ENCODE results near the gene ZNF787.
"Not testable (repeated sequence)": the region's sequence is repeated elsewhere in the genome, so short reads cannot be mapped to it uniquely, and the experiment has no call there.

ZNF787 gene

GRCh38 chr19:56105831-56106396 lies 15.2 kb downstream of the ZNF787 start:
- not testable (repeated sequence) for DNase-seq (ENCODE audit: low read depth in 3 of 3)

GRCh38 chr19:56105090-56105701 lies 15.9 kb downstream of the ZNF787 start:
- peak in 2 of 3 experiments; percentile 22 to 41 for DNase-seq (ENCODE audit: low read depth in 3 of 3)

- no peak for DNase-seq (ENCODE audit: low read depth in 3 of 3)
These were observed 16.7 kb downstream of the ZNF787 start for GRCh38 chr19:56104423-56104822.

GRCh38 chr19:56103027-56103614 lies 18.0 kb downstream of the ZNF787 start:
- no peak for DNase-seq (ENCODE audit: low read depth in 3 of 3)

GRCh38 chr19:56101746-56102535 lies 19.2 kb downstream of the ZNF787 start:
- DNase-seq (ENCODE audit: low read depth in 3 of 3) = no peak

- no peak for DNase-seq (ENCODE audit: low read depth in 3 of 3)
These were observed 20.0 kb downstream of the ZNF787 start for GRCh38 chr19:56101095-56101494.

GRCh38 chr19:56099638-56100539 lies 21.2 kb downstream of the ZNF787 start:
- no peak for DNase-seq (ENCODE audit: low read depth in 3 of 3)

- DNase-seq (ENCODE audit: low read depth in 3 of 3) = no peak
These were observed 22.1 kb downstream of the ZNF787 start for GRCh38 chr19:56098731-56099568.

- DNase-seq (ENCODE audit: low read depth in 3 of 3) = not testable (repeated sequence)
These were observed 22.9 kb downstream of the ZNF787 start for GRCh38 chr19:56098237-56098636.

- DNase-seq (ENCODE audit: low read depth in 3 of 3) = no peak
These were observed 23.3 kb downstream of the ZNF787 start for GRCh38 chr19:56097776-56098175.

- no peak for DNase-seq (ENCODE audit: low read depth in 3 of 3)
These were observed 23.8 kb downstream of the ZNF787 start for GRCh38 chr19:56097306-56097705.

- no peak for DNase-seq (ENCODE audit: low read depth in 3 of 3)
These were observed 24.4 kb downstream of the ZNF787 start for GRCh38 chr19:56096665-56097064.

- DNase-seq (ENCODE audit: low read depth in 3 of 3) = no peak
These were observed 26.6 kb downstream of the ZNF787 start for GRCh38 chr19:56094449-56094848.

- no peak for DNase-seq (ENCODE audit: low read depth in 3 of 3)
These were observed 28.1 kb downstream of the ZNF787 start for GRCh38 chr19:56092685-56093631.

- no peak for DNase-seq (ENCODE audit: low read depth in 3 of 3)
These were observed 29.1 kb downstream of the ZNF787 start for GRCh38 chr19:56091751-56092546.

GRCh38 chr19:56091066-56091490 lies 30.0 kb downstream of the ZNF787 start:
- DNase-seq (ENCODE audit: low read depth in 3 of 3) = no peak

GRCh38 chr19:56089344-56089743 lies 31.8 kb downstream of the ZNF787 start:
- no peak for DNase-seq (ENCODE audit: low read depth in 3 of 3)

- DNase-seq (ENCODE audit: low read depth in 3 of 3) = no peak
These were observed 32.4 kb downstream of the ZNF787 start for GRCh38 chr19:56088497-56089215.
